RWPE2 (cell line): ENCODE results near the gene EPN2.

Experiments
- ATAC-seq: fragments of 200-7000 bp; cut with Tn5 transposase; 3 replicates; pipeline ENCODE4 v1.9.1; 2021; ENCODE audit warnings: low read depth
- DNase-seq: peaks from one replicate; pipeline ENCODE4 v3.0.0-alpha.2; 2020; ENCODE audit warnings: low spot score
- H3K27ac ChIP-seq: fragments of 450-650 bp; 2 replicates; pipeline ENCODE4 v1.5.1; 2017; ENCODE audit warnings: mild to moderate bottlenecking; ENCODE audit not compliant: poor library complexity, severe bottlenecking
- H3K27me3 ChIP-seq: fragments of 250-450 bp; sonication (Bioruptor Pico); 2 replicates; pipeline ENCODE4 v1.5.1; 2021; ENCODE audit warnings: mild to moderate bottlenecking, moderate library complexity; ENCODE audit not compliant: insufficient read depth, poor library complexity, severe bottlenecking
- H3K36me3 ChIP-seq: fragments of 250-450 bp; sonication (Bioruptor Pico); 2 replicates; pipeline ENCODE4 v1.5.1; 2020; ENCODE audit warnings: low read depth, mild to moderate bottlenecking, moderate library complexity
- H3K4me1 ChIP-seq: fragments of 250-450 bp; sonication (Bioruptor Pico); 2 replicates; pipeline ENCODE4 v1.5.1; 2021; ENCODE audit warnings: mild to moderate bottlenecking, moderate library complexity; ENCODE audit not compliant: insufficient read depth, poor library complexity, severe bottlenecking
- H3K4me3 ChIP-seq: fragments of 250-450 bp; sonication (Bioruptor Pico); 2 replicates; pipeline ENCODE4 v1.5.1; 2021; ENCODE audit warnings: mild to moderate bottlenecking, moderate library complexity; ENCODE audit not compliant: severe bottlenecking
- H3K9me3 ChIP-seq: fragments of 250-450 bp; sonication (Bioruptor Pico); 2 replicates; pipeline ENCODE4 v1.5.1; 2021; ENCODE audit warnings: mild to moderate bottlenecking, moderate library complexity; ENCODE audit not compliant: severe bottlenecking
- TF ChIP-seq, protein P1 (sequence below): fragments of 450-650 bp; IDR thresholded peaks from one replicate; pipeline ENCODE4 v1.5.1; 2017; ENCODE audit warnings: mild to moderate bottlenecking, moderate library complexity; ENCODE audit not compliant: poor library complexity, severe bottlenecking

The EPN2 gene

GRCh38 chr17:19238167-19238505 lies 970 bp downstream of the EPN2 start:
- peak; percentile 24; the same call in 1 of the 3 replicates for ATAC-seq
- H3K27me3 ChIP-seq, result no peaks in the 10 kb centered on the region

GRCh38 chr17:19239544-19239943 lies 2.4 kb downstream of the EPN2 start:
- no peak for ATAC-seq
- TF ChIP-seq, protein P1, sequence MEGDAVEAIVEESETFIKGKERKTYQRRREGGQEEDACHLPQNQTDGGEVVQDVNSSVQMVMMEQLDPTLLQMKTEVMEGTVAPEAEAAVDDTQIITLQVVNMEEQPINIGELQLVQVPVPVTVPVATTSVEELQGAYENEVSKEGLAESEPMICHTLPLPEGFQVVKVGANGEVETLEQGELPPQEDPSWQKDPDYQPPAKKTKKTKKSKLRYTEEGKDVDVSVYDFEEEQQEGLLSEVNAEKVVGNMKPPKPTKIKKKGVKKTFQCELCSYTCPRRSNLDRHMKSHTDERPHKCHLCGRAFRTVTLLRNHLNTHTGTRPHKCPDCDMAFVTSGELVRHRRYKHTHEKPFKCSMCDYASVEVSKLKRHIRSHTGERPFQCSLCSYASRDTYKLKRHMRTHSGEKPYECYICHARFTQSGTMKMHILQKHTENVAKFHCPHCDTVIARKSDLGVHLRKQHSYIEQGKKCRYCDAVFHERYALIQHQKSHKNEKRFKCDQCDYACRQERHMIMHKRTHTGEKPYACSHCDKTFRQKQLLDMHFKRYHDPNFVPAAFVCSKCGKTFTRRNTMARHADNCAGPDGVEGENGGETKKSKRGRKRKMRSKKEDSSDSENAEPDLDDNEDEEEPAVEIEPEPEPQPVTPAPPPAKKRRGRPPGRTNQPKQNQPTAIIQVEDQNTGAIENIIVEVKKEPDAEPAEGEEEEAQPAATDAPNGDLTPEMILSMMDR, result no peak
- H3K4me3 ChIP-seq, result no peak overlapping the region
- H3K27ac ChIP-seq, result no peak overlapping the region
- no peaks in the 10 kb centered on the region for H3K9me3 ChIP-seq
- H3K4me1 ChIP-seq, result peaks cover 14% of the 10 kb centered on the region
- no peaks in the 10 kb centered on the region for H3K27me3 ChIP-seq
- DNase-seq, result no peak
- H3K36me3 ChIP-seq, result peaks cover 17% of the 10 kb centered on the region

More at GRCh38 chr17:19238167-19238505, 970 bp downstream of the EPN2 start:
- DNase-seq, result no peak
- Histone ChIP-seq H3K36me3 (peaks cover 17% of the 10 kb centered on the region), H3K27ac (peak overlapping the region; percentile 59), H3K4me3 (peak overlapping the region; percentile 100), H3K9me3 (no peaks in the 10 kb centered on the region), H3K4me1 (peaks cover 14% of the 10 kb centered on the region)
- TF ChIP-seq, protein P1, result no peak

GRCh38 chr17:19242323-19242722 lies 5.2 kb downstream of the EPN2 start:
- DNase-seq, result no peak
- TF ChIP-seq, protein P1, result no peak

GRCh38 chr17:19242926-19243325 lies 5.8 kb downstream of the EPN2 start:
- ATAC-seq (no peak), DNase-seq (no peak)
- no peaks in the 10 kb centered on the region for H3K9me3 ChIP-seq
- H3K27ac ChIP-seq, result peak overlapping the region; percentile 44
- peaks cover 14% of the 10 kb centered on the region for H3K4me1 ChIP-seq
- H3K27me3 ChIP-seq, result no peaks in the 10 kb centered on the region
- peaks cover 17% of the 10 kb centered on the region for H3K36me3 ChIP-seq
- TF ChIP-seq, protein P1, result no peak
- H3K4me3 ChIP-seq, result no peak overlapping the region

More at GRCh38 chr17:19242323-19242722, 5.2 kb downstream of the EPN2 start:
- ATAC-seq, result peak; percentile 75
- H3K4me3 ChIP-seq, result no peak overlapping the region
- H3K36me3 ChIP-seq, result peaks cover 17% of the 10 kb centered on the region
- no peaks in the 10 kb centered on the region for H3K9me3 ChIP-seq
- H3K4me1 ChIP-seq, result peaks cover 14% of the 10 kb centered on the region
- no peaks in the 10 kb centered on the region for H3K27me3 ChIP-seq
- H3K27ac ChIP-seq, result peak overlapping the region; percentile 44

DNA sequence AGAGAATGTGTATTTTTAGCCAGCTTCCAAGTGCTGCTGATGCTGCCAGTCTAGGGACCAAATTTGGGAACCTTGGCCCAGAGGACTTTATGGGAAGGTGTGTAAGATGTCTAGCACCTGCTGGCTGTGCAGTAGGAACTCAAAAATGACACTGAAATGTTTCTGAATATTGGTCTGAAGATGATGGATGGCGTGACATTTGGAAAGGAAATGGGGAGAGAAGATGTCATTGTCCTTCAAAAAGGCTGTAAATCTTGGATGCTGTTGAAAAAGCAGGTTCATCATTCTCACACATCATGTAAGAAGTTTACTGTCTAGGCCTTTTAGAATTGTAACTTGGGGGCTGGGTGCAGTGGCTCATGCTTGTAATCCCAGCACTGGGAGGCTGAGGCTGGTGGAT lies 6.7 kb downstream of the EPN2 start:
- no peak overlapping the region for H3K27ac ChIP-seq
- no peaks in the 10 kb centered on the region for H3K27me3 ChIP-seq
- peaks cover 17% of the 10 kb centered on the region for H3K36me3 ChIP-seq
- H3K4me1 ChIP-seq, result peaks cover 16% of the 10 kb centered on the region
- no peaks in the 10 kb centered on the region for H3K9me3 ChIP-seq
- no peak overlapping the region for H3K4me3 ChIP-seq
- DNase-seq, result no peak
- TF ChIP-seq, protein P1, result no peak
- ATAC-seq, result no peak
